Measurements from ENCODE around the gene MYBPHL.
"Not testable (repeated sequence)": the region's sequence is repeated elsewhere in the genome, so short reads cannot be mapped to it uniquely, and the experiment has no call there.

Gene MYBPHL

DNA sequence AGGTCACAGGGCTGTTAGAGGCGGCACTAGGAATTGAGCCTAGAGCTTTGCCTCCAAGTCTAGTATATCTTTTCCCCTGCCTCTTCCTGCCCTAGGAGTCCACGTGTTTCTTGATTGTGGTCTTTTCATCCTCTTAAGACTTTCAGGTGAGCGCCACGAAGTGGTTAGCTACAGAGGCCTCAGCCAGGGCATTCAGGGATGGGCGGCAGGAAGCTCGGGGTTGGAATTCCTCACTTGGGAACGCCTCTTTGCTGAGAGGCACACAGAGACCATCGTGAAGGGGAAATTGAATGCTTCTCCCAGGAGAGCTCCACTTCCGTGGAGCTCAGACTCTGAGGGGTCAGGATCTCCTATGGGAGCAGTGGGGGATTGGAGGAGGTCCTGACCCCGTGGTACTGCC, 820 bp downstream of the MYBPHL start:
- not testable (repeated sequence) for DNase-seq

DNA sequence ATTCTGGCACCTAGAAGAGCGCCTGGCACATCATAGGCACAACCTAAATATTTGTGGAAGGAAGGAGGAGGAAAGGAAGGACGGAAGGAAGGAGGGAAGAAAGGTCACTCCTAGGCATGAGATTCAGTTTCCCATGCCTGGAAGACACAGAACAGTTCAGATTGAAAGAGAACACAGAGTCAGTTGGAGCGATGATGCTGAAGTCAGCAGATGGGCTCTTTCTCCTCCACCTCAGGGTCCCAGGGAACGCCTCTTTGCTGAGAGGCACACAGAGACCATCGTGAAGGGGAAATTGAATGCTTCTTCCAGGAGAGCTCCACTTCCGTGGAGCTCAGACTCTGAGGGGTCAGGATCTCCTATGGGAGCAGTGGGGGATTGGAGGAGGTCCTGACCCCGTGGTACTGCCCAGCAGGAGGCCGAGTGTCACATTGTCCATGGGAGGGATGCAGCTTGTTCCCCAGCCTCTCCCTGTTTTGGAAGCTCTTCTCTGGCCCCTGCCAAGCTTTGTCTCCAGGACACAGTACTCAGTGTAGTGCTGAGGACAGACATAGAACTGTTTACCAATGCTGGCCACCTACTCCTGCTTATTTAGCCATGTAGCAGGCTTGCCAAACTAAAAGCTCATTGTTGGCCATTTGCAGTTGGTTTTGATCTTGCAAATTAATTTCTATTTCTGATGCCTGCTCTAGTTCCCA, 2.4 kb downstream of the MYBPHL start:
- DNase-seq = no peak

DNA sequence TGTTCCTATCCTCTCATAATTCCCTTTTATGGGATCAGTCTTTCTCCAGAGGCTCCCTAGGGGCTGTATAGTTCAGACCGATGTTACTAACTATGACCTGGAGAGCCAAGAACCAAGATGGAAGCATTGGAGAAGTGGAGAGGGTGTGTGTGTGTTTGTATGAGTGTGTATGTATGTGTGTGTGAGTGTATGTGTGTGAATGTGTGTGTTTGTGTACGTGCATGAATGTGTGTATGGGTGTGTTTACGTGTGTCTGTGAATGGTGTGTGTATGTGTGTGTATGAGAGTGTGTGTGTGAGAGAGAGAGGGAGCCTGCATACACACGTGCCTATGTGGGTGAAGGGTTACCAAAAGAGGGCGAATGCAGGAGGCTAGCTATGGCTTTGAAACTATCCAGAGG, 4.9 kb downstream of the MYBPHL start:
- no peak for DNase-seq

DNA sequence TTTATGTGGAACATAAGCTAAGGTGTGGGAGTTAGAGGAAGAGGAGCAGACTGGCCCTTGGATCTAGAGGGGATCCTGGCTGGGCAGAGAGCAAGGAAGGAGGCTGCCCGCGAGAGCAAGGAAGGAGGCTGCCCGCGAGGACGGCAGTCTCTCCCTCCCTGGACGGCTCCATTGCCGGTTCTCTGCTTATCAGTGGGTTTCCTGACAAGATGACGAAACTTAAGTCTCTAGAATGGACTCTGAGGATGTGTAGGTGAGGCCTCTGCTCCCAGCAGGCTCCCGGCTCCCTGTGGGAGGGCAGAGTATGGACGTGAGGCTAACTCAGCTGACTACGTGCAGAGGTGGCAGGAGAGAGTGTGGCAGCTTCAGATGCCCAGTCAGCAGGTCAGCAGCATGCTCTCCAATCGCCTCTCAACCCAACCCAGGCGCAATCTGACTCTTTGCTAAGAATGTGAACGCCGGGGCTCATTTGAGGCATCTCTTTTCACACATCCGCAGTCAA, 6.1 kb downstream of the MYBPHL start:
- DNase-seq = no peak

DNA sequence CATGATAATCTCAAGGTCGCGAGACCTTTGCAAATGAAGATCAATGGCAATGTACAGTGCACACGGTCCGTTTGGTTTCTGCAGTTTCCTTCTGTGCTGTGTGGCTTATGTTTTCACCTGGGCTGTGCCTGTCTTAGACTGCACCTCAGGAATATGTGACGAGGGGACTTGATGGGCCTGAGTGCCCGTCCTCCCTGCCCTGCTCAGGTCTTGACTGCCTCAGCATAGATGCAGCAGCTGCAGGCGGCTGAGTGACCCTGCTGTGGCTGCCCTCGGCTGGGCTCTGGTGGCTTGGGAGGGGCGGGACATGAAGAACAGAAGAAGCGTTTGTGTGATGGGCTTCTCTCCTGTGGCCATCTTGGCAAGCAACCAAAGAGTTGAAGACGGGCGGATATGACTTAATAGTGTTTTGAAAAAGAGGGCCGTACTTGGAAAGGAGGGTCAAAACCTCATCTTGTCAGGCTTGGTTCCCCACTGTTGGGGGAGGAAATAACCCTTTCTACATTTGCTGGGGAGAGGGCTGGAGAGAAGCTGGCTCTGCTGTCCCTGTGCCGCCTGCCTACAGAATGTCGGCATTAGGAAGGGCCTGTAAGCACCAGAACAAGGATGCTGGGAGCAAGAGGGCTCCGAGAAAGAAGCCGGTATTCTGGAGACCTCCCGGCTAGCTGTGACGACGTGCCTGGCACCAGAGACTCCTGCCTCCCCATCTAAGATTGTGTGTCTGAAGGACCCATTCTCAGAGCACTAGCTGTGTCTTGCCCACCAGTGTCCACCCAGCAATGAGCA, 7.1 kb downstream of the MYBPHL start:
- DNase-seq = no peak

DNA sequence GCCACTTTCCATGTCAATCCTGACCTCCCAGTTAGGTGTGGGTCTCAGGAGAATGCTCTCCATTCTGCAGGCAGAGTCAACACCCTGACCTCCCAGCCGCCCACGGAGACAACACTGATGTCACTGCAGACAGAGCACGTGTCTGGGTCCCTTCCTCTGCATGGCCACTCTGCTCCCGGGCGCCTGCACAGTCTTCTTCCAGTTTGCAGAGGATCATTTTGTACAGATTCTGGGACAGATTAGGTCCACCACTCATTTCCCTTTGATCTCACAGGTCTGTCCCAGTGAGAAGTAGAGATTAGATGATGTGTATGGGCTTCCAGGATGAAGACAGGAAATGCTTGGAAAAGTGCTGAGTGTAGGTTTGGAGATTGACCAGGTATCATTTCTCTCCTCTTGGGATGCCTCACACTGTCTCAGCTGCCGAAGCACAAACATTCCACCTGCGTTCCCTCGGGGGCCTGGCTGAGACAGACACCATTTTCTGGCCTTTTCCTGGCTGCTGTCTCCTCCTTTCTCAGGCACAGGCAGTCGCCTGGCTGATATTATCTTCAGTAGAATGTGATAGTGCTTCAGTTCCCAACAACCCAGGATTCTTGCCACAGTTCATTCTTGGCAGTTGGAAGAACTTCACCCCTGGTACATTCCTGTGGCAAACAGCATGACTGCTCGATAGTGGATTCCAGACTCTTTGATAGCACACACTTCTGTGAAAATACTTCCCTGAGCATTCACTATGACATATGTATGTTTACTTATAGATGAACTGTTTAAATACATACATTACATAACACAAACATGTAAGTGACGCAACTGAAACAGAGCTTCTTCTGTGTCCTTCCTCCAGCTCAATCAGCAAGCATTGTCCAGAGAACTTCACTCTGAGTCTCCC, 7.9 kb downstream of the MYBPHL start:
- peak; percentile 54 for DNase-seq

DNA sequence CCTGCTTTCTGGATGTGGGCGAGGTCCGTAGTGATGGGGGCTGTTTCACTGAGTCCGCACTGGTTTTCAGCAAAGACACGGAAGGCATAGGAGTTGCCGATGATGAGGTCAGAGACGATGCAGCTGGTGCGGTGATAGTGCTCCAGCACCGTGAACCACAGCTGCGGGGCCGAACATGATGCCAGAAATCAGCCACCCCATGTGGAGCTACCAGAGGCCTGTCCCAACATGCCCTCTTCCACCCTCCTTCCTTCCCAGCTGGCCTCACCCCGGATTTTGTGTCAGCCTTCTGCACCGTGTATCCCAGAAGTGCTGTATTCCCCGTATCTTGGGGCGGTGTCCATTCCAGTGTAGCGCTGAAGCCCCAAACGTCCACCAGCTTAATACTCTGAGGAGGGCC, 10.0 kb downstream of the MYBPHL start:
- DNase-seq = no peak

DNA sequence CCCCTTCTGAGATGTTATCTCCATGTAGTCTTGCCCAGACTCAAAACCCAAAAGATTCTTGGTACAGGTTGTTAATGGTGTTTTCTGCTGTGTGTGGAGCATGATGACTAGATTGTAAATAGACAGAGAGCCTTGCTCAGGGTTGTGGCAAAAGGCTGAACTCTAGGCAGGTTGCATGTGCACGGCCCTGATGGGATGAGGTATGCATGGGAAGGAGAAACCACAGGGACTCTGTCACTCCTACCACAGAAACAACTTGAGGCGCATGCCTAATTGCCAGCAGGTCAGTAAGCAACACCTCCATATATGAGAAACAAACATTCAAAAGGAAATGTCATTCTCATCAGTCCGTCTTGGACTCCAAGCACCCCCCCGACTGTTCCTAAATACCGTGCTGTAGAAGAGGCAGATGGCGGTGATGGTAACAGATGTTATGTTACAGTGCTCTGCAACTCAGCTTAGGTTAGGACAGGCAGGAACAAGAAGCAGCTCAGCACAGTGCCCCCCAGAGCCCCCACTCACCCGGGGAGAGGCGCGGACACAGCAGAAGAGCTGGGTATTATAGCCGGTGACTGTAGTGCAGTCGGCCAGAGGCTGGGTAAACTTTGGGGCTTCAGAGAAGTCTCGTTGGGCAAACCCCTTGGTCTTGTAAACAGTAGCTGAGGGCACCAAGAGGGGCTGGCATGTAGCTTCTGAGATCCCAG, 10.9 kb downstream of the MYBPHL start:
- no peak for DNase-seq

DNA sequence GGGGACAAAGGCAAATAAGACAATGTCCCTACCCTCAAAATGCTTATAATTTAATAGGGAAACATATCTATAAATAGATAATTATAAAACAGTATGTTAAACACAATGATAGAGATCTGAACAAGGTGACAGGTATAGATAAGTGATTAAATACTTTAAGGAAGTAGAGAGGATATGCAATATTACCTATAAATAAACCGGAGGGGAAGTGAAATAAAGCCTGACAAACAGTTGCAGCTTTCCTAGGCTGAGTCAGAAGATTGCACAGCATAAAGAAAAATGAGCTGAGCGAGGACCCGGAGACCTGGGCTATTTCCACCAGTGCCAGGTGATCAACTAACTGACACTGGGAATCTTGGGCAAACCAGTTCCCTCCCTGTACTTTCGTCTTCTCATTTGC, 12.3 kb downstream of the MYBPHL start:
- no peak for DNase-seq

DNA sequence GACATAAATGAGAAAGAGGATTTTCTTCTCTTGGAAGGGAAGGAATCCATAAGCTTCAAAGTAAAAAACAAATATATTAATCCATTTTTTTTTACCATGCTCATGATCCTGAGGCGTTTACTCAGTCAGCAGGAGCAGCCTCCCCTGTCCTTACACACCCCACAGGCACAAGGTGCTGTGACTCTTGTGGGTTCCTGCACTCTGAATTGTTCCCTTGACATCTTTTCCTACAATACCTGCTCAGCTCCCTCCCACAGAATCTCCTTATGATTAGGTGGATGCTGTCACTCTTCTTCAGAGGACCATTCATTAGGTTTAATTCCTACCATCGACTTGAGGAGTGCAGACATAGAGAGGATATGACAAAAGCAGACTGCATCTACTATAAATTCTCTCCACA, 13.8 kb downstream of the MYBPHL start:
- DNase-seq = no peak

DNA sequence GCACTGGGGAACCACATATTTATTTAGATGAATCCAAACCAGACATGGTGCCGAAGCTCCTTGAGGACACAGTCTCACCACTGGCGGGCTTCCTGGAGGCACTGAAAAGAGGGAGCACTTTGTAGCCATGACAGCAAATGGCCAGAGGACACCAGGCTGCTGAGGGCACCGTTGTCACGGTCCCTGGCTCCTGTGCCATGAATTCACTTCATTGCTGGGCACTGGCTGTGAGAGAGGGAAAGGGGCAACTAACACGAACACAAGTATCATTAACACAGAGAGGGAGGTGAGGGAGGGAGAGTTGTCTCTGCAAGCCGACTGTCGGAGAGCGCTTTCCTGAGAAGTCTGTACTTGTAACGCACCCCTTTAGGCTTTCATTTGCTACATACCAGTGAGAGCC, 14.4 kb downstream of the MYBPHL start:
- no peak for DNase-seq

DNA sequence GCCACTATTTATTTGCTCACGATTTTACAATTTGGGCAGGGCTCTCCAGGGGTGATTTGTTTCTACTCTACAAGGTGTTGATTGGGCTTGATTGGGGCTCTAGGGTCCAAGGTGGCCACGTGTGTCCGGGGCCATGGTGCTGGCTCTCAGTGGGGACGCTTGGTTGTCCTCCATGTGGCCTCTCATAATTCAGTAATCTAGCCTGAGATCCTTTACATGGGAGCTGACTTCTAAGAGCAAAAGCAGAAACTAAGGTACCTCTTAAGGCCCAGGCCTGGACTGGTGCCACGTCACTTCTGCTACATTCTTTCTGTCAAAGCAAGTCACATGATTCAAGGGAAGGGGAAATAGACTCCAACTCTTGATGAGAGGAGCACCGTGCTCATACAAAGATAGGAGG, 15.8 kb downstream of the MYBPHL start:
- peak; percentile 61 for DNase-seq

DNA sequence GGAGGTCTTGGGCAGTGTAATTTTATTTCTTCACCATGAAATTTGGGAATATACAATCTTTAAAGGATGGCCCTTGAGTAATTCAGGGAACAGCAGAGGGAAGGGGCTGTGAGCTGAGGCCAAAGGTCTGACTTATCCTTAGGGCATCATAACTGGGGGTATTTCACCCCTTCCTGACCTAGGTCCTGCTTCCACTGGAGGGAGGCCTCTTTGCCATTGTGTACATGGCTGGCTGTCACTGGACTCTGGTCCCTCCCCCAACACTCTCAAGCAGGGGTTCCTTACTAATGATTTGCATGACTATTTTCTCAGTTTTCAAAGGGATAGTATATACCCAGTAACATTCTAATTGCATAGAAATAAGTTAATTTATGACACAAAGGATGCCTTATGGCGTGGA, 16.7 kb downstream of the MYBPHL start:
- DNase-seq = no peak

DNA sequence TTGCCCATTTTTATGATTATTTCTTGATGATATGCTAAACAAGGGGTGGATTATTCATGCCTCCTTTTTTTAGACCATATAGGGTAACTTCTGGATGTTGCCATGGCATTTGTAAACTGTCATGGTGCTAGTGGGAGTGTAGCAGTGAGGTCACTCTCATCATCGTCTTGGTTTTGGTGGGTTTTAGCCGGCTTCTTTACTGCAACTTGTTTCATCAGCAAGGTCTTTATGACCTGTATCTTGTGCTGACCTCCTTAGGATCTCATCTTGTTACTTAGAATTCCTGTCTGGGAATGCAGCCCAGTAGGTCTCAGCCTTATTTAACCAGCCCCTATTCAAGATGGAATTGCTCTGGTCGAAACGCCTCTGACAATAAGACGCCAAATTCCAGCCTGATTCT, 20.0 kb downstream of the MYBPHL start:
- not testable (repeated sequence) for DNase-seq

DNA sequence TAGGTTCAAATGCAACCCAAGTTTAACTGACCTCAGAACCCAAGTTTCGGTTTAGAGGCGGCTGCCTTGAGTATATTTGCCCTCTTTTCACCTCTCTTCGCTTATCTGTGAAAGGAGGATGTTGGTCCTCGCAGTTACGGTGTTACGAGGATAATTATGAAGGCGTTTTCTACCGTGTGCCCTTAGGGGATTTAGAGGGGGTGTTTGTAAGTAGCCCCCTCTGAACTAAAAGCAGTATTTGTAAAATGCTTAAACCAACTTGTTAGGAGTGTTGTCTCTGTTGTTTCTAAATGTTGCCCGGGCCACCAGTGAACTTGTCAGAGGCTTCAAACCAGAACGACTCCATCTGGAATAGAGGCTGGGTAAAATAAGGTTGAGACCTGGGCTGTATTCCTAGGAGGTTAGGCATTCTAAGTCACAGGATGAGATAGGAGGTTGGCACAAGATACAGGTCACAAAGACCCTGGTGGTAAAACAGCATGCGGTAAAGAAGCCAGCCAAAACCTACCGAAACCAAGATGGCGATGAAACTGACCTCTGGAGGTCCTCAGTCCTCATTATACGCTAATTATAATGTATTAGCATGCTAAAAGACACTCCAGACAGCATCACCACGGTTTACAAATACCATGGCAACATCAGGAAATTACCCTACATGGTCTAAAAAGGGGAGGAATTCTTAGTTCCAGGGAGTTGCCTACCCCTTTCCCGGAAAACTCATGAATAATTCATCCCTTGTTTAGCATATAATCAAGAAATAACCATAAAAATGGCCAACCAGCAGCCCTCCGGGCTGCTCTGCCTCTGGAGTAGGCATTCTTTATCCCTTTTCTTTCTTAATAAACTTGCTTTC, 22.8 kb downstream of the MYBPHL start:
- DNase-seq = no peak

DNA sequence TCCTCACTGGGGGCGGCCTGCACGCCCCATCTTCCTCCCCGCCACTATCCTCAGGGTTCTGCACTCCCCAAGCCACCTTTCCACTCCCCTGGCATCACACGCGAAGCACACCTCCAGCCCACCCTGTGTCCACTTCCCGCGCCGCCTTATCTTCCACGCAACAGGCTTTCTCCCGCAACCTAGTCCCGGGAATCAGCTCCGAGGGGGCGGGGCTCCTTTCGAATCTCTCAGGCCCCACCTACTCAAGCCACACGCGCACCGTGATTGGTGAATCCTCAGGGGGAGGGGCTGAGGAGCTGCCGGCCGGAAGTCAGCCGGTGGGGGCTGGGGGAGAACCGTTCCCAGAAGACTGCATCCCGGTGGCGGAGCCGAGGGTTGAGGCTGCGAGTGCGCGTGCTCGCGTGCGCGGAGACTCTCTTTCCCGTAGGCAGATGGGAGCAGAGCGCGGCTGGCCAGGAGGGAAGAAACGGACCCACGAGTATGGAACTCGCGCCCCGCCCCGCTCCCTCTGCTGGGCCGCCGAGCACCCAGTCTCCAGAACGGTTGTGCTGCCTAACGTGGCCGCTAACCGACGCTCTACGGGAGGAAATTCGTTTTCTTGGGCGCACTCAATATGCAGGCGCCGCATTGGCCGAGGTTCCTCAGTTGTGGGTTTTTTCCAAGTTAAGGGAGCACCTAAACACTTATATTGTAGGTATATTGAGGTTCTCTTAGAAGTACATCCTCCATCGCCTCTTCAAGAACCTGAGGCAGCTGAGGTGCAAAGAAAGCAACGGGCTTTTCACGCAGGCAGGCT, 23.7 kb downstream of the MYBPHL start, which contains the start of gene PSRC1:
Gene PSRC1, minus strand, starts transcription at position 194 of the 796 bp plus-strand sequence.
- DNase-seq = peak; percentile 95

DNA sequence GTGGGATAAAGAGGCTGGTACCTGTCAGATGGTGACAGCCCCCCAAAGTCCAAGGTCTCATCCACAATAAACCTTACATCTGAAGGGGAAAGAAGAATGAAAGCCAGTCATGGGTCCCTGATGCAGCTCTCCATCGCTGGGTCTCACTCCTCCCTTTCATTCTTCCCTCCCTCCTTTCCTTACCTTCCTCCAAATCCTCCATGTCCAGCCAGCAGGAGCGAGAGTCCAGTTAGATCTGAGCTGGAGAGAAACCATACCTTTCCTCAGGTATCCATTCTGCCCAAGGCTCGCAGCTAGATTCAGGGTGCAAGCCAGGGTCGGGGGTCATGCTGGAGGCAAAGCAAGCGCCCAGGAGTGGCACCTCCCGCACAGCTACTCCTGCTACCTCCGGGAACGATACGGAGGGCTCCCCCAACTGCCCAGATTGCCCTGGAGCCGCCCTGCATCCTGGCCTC, 24.3 kb downstream of the MYBPHL start:
- DNase-seq = no peak

DNA sequence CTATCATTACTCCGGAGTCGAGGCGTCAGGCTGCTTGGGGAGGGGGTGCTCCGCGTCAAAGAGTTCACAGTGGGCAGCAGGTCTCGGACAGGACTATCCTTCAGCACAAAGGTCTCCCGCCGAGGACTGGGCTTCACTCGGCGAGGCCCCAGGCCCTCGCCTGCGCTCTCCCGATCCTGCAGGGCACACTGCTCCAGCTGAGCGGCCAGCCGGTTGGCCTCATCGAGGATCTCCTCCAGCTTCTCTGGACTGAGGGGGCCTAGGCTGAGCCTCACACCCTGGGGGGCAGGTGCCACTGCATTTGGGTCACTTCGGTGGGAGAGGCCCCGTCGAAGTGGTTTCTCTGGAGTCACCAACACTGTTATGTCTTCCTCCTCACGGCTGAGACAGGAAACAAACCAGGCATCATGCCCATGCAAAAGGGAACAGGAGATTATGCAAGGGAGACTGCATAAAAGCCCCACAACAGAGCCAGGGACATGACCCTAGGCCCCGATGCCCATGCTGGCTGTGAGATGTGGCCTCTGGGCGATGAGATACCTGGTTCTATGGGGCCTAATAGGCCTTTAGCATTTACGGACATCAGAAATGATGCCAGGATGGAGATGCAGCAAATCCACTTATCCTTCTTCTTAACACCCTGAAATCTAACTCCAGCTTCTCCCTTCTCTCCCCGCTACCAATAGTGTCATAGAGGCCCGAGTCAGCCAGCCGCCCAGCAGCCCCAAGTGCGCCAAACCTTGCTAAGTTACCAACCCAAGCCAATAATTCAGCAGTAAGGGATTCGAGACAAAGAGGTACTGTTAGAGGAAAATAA, 24.9 kb downstream of the MYBPHL start:
- DNase-seq = peak; percentile 53

DNA sequence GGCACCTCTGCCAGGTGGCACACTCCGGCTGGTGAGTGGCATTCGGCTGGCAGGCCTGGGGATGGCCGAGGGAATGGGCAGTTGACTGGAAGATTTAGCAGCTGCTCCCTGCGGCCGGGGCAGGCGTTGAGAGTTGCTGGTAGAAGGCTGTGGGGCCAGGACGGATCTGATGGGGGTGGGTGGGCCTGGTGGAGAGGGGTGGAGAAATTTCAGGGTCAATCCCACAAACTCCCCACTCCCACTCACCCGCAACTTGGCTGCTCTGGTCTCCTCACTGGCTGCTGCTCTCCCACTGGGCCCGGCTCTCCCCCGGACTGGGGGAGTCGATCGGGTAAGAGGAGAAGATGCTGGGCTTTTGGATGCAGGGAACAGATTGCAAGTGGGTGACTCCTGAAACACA, 25.9 kb downstream of the MYBPHL start:
- DNase-seq = no peak
